Measurements from ENCODE around the gene PLIN3.
"Not testable (repeated sequence)": the region's sequence is repeated elsewhere in the genome, so short reads cannot be mapped to it uniquely, and the experiment has no call there.

The PLIN3 gene

DNA sequence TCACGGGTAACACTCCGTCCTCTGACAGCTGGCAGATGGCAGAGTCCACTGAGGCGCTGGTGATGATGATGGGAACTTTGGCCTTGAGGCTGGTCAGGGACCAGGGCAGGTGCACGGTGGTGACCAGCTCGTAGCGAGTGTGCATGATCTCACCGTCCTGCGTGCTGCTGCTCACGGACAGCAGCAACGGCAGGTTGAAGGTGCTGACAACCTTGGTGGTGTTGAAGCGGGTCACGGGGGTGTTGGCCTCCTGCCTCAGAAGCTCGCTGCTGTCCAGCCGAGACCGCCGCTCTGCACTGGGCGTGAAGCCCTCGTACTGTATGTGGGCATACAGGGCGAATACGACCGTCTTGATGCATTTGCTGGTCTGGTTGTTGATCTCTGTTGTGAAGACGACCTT is 23.6 kb upstream of the PLIN3 start:
- DNase-seq = no peak

DNA sequence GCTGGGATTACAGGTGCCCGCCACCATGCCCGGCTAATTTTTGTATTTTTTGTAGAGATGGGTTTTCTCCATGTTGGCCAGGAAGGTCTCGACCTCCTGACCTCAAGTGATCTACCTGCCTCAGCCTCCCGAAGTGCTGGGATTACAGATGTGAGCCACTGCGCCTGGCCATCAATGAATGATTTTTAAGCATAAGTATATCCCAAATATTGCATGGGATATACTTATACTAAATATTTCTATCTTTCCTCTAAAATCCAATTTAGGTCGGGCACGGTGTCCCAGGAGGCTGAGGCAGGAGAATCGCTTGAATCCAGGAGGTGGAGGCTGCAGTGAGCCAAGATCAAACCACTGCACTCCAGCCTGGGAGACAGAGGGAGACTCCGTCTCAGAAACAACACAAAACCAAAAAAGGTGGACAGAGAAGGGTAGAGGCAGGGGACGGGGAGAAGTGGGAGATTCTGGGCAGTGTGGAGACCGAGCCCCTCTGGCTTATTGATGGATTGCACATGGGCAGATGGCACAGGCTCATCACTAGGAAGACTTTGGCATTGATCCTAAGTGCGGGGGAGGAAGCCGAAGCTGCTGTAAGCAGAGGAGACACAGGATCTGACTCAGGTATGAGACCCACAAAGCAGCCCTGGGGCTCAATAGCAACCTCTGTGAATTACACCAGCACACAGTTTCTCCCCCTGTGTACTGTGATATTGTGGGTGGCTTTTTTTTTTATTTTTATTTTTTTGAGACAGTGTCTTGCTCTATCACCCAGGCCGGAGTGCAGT is 21.8 kb upstream of the PLIN3 start:
- DNase-seq = no peak

DNA sequence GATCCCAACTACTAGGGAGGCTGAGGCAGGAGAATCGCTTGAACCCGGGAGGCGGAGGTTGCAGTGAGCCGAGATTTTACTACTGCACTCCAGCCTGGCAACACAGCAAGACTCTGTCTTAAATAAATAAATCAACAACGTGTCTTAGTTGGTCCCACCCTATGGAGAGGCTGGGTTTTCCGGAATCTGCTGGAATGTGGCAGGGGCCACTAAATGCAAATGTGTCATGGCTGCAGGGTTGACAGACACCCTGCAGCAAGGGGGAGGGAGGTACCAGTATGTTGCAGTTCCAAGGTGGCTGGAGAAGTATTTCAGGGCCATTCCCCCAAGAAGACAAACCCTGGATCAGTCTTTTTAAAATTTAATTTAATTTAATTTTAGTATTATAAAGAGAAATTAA is 20.3 kb upstream of the PLIN3 start:
- not testable (repeated sequence) for DNase-seq

DNA sequence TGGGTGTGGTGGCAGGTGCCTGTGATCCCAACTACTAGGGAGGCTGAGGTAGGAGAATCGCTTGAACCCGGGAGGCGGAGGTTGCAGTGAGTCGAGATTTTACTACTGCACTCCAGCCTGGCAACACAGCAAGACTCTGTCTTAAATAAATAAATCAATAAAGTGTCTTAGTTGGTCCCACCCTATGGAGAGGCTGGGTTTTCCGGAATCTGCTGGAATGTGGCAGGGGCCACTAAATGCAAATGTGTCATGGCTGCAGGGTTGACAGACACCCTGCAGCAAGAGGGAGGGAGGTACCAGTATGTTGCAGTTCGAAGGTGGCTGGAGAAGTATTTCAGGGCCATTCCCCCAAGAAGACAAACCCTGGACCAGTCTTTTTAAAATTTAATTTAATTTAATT is 17.5 kb upstream of the PLIN3 start:
- not testable (repeated sequence) for DNase-seq

DNA sequence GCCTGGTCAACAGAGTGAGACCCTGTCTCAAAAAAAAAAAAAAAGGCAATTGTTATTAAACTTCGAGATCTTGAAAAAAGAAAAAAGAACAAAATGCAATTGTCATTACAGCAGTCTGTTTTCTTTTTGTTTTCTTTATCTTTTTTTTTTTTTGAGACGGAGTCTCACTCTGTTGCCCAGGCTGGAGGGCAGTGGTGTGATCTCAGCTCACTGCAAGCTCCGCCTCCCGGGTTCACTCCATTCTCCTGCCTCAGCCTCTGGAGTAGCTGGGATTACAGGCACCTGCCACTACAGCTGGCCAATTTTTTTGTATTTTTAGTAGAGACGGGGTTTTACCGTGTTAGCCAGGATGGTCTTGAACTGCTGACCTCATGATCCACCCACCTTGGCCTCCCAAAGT is 15.4 kb upstream of the PLIN3 start:
- DNase-seq = not testable (repeated sequence)

DNA sequence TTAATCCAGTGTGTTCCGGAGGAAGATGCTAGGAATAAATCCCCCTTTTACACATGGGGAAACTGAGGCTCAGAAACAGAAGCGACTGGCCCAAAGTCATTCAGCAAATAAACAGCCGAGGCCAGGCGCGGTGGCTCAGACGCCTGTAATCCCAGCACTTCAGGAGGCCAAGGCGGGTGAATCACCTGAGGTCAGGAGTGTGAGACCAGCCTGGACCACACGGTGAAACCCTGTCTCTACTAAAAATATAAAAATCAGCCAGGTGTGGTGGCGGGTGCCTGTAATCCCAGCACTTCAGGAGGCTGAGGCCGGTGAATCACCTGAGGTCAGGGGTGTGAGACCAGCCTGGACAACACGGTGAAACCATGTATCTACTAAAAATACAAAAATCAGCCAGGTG is 11.6 kb upstream of the PLIN3 start:
- no peak for DNase-seq

DNA sequence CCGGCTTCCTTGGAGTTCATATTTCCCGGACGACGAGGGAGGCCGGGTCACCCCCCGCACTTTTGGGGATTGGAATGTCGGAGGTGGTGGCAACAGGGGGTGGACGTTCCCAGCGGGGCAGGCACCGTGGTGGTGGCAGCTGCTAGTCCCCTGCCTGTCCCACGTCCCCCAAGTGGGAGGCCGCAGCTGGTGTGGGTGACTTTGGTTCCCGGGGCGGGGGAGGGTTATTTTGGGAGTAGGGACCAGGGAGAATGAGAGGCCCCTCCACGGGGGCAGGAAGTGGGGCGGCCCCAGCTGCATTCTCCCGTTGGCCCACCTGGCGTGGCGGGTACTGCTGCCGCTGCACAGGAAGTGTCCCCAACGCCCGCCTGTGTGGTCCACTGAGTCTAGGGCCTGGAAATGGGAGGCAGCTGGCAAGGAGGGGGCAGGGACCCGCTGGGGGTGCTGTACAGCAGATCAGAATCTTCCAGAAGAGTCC is 11.1 kb upstream of the PLIN3 start:
- DNase-seq = no peak

DNA sequence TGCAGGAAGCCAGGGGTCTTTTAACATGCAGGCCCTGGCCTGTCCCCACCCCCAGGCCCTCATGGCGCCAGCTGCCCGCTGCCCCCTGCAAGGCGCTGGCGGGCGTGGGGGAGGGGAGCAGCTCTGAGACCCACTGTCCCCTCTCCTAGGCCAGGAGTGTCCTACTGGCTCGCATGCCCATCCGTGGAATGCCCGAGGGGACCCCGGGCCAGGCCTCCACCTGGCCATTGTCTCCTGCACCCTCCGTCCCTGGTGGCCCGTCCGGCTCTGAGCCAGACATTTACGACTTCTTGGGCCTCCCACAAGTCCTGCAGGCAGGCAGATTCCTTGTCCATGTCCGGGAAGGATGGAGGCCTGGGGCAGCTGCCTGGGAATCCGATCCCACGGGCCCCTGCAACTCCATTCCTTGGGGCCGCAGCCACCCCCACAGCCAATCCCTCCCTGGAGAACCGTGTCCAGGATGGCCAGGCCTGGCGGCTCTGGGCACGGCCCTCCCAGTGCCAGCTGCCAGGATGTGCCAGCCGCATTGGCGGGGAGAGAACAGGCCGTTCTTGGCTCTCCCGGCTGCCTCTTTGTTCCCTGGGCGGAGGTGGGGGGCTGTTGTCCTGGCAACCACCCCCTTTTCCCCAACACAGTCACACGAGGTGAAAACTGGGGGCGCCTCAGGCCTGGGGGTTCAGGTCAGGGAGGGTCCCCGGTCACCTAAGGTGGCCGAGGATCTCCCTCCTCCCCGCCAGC is 10.5 kb upstream of the PLIN3 start:
- no peak for DNase-seq

DNA sequence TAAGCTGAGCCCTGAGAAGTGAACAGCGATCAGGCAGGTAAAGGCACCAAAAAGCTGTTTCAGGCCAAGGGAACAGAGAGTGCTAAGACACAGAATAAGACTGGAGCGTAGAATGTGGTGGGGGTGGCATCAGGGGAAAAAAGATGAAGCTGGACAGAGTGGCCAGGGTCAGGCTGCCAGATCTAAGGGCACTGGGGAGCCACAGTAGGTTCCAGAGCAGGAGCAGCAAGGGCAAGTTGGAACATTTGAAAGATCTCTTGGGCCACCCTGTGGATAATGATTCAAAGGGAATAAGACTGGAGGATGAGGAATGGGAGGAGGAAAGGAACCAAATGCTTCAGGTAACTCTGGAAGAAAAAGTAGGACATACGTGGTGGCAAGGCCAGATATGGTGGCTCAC is 6.5 kb upstream of the PLIN3 start:
- DNase-seq = no peak

DNA sequence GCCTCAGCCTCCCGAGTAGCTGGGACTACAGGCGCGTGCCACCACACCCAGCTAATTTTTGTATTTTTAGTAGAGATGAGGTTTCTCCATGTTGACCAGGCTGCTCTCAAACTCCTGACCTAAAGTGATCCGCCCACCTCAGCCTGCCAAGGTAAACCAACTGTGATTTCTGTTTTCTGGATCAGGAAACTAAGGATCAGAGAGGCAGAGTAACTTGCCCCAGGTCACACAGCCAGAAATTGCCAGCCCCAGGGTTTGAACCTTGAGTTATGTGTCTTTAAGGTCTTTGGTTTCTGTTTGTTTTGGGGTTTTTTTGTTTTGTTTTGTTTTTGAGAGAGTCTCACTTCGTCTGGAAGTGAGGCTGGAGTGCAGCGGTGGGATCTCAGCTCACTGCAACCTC is 4.2 kb upstream of the PLIN3 start:
- DNase-seq = no peak

DNA sequence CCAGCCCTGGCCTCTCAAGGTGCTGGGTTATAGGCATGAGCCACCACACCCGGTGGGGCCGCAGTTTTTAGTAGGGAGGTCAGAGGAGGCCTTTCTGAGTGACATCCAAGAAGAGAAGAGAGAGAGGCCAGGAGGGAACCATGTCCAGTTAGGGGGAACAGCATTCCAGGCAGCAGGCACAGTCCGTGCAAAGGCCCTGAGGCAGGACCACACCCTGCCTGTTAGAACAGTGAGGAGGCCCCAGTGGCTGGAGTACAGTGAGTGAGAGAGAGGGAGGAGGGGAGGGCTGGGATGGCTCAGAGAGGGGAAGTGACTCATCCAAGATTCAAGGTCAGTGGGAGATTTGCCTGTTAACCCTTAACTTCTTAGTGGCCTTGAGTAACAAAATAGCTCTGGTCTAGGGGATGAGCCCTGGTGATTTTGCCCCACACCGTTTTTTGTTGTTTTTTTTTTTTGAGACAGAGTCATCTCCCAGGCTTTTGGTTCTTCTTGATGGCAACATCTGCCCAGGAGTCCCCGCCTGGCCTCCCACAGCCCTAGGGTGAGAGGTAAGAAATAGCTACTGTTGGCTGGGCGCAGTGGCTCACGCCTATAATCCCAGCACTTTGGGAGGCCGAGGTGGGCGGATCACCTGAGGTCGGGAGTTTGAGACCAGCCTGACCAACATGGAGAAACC is 2.7 kb upstream of the PLIN3 start:
- DNase-seq = no peak

DNA sequence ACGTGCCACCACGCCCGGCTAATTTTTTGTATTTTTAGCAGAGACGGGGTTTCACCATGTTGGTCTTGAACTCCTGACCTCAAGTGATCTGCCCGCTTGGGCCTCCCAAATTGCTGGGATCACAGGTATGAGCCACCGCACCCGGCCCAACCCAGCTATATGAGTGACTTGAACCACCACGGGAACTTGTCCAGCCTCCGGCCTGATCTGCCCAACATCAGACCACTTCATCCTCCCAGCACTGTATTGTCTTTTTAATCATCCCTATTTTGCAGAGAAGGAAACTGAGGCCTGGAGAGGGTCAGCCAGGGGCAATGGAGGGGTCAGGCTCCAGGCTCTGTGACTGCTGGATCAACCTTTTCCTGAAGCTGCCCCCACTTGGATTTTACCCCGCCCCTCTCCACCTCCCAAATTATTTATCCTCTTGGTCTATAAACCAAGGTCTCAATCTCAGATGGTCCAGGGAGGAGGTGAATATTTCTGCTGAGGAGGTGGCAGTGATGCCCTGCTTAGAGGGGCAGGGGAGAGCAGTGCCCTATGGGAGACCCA is 893 bp upstream of the PLIN3 start:
- no peak for DNase-seq

DNA sequence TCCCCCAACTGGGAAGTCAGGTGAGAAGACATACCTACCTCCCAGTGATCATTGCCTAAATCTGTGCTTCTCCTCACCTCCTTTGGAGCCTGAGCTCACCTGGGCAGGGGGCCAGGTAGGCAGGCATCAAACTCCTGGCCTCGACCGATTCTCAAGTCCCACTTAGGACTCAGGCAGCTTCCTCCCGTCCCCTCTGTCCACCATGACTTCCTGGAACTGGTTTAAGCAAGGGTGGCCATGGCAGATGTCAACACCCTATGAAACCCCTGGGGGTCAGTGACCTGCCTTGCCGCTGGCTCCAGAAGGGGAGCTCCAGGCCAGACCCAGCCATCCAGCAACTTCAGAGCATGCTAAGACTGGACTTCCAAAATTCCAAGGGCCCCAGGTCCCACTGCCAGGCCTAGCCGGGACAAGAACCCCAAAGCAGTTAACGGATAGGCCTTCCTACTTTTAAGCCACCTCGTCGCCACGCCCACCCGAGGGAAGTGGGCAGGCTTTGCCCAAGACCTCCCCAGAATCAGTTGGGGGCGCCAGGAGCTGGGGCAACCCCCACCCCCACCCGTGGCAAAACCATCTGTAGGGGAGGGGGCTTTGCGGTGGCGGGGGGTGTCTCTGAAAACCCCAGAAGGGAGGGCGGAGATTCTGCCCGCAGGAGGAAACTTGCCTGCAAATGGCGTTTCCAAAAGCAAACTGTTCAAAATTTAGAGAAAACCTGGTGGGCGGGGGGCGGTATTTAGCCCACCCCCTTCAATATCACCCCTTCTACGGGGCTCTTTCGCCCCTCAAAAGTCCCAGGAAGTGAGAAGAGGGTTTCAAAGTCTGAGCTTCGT is 657 bp downstream of the PLIN3 start:
- DNase-seq = peak; percentile 62

DNA sequence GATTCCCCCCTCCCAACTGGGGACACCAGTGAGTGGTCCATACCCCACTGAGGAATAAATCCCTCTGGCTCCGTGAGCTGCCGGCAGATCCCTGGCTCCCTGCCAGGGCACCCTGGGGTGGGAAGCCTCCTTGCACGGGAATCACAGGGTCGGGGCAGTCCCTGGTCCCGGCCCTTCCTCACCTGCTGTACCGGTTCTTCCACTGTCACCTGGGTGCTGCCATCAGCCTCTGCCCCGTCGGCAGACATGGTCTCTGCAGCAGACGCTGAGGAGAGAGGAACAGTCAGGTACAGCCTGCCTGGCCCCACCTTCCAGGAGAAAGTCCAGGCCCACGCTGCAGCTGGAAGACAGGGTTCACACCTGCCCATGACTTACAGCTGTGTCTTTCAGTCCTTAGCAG is 6.3 kb downstream of the PLIN3 start:
- DNase-seq = no peak

DNA sequence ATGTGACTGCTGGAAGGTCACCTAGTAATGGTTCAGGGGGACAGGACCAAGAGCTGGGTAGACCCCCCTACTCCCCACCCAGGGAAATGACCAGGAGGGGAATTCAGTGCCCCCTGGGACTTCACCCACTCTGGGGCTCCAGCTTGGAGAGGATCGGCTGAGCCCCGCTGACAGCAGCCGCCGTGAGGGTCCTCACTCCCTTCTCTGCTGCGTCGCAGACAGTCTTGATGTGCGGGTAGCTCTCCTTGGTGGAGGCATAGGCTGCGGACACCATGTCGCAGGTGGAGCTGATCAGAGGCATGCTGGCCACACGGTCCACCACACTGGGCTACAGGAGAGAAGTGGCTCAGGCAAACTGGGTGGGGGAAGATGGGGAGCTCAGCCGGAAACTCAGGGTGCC is 7.8 kb downstream of the PLIN3 start:
- no peak for DNase-seq

DNA sequence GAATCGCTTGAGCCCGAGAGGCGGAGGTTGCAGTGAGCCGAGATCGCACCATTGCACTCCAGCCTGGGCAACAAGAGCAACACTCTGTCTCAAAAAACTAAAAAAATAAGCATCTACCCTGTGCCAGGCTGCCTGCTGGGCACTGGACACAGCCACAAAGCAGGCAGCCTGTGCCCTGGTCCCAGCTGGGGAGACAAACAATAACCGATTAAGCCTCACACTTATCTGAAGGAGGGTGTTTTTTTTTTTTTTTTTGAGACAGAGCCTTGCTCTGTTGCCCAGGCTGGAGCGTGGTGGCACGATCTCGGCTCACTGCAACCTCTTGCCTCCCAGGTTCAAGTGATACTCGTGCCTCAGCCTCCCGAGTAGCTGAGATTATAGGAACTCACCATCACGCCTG is 11.0 kb downstream of the PLIN3 start:
- DNase-seq = not testable (repeated sequence)

DNA sequence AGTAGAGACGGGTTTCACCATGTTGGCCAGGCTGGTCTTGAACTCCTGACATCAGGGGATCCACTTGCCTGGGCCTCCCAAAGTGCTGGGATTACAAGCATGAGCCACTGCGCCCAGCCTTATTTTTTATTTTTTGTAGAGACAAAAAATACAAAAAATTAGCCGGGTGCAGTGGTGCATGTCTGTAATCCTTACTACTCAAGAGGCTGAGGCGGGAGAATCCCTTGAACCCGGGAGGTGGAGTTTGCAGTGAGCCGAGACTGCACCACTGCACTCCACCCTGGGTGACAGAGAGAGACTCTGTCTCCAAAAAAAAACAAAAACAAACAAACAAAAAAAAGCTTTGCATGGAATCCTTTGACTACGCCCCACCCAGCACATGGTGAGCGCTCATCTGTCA is 14.0 kb downstream of the PLIN3 start:
- not testable (repeated sequence) for DNase-seq

DNA sequence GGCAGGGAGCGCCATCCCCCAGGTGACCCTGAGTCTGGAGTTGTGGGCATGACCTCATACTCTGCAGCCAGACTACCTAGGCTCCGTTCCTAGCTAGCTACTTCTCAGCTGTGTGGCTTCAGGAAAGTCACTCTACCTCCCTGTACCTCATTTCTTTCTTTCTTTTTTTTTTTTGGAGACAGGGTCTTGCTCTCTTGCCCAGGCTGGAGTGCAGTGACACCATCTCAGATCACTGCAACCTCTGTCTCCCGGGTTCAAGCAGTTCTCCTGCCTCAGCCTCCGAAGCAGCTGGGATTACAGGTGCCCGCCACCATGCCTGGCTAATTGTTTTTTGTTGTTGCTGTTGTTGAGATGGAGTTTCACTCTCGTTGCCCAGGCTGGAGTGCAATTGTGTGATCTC is 15.0 kb downstream of the PLIN3 start:
- no peak for DNase-seq

DNA sequence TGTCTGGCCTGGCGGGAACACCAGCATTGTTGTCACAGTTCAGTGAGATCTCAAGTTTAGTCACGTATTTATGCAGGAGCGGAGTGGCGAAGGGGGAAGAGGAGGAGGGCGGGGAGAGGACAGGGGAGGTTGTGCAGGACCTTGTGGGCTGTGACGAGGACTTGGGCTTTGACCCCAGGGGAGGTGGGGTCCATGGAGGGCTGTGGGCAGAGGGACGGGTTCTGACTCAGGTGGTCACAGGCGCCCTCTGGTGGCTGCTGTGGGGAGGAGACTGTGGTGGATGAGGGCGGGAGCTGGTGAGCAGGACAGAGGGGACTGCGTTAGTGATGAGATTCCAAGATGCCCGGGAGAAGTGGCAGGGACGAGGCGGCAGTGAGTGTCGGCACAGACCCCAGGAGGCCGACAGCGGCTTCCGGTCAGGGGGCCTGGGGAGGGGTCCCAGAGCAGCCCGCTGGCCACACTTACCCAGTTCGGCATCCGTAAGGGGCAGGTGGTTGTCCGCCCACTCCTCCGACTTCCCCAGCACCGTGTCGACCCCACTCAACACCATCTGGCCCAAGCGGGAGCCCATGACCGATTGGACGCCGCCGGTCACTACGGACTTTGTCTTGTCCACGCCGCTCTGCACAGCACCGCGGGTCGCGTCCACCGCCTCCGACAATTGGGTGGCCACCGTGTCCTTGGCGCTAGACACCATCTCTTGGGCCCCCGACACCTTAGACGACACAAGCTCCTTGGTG is 15.7 kb downstream of the PLIN3 start:
- peak; percentile 76 for DNase-seq

DNA sequence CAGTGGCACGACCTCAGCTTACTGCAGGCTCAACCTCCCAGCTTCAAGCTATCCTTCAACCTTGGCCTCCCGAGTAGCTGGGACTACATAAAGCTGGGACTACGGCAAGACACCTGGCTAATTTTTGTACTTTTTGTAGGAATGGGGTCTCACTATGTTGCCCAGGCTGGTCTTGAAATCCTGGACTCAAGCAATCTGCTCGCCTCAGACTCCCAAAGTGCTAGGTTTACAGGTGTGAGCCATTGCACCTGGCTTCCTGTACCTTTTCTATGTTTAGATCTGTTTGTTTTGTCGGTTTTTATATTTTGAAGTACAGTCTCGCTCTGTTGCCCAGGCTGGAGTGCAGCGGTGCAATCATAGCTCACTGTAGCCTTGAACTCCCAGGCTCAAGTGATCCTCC is 18.4 kb downstream of the PLIN3 start:
- no peak for DNase-seq

DNA sequence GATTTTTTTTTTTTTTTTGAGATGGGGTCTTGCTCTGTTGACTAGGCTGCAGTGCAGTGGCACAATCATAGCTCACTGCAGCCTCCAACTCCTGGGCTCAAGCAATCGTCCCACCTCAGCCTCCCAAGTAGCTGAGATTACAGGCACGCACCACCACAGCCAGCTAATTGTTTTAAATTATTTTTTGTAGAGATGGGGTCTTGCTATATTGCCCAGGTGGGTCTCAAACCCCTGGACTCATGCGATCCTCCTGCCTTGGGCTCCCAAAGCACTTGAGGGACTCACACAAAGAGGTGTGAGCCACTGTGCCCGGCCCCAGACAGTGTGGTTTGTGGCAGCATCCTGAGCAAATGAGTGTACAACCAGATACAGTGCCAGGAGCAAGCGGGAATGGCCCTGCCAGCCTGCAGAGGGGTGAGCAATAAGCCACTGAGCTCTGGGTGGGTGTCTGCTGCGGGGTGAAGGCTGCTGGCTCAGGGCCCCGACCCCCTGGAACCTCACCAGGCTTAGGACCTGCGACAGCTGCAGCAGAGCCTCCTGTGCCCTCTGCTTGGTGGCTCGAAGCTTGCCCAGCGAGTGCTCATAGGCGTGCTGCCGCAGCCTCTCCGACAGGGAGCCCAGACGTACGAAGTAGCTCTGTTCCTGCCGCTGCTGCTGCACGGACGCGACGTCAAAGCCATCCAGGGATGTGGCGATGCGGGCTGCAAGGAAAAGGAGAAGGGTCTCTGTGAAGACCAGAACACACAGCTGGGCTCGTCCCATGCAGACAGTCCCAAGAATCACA is 20.1 kb downstream of the PLIN3 start:
- DNase-seq = no peak

Measured in CD4-positive, alpha-beta T cell treated with Interleukin-12 subunit alpha and Interleukin-12 subunit beta, for 1 hour (primary cell).